ENCODE results near the gene CERT1.
"Not testable (repeated sequence)": the region's sequence is repeated elsewhere in the genome, so short reads cannot be mapped to it uniquely, and the experiment has no call there.

Gene CERT1, protein sequence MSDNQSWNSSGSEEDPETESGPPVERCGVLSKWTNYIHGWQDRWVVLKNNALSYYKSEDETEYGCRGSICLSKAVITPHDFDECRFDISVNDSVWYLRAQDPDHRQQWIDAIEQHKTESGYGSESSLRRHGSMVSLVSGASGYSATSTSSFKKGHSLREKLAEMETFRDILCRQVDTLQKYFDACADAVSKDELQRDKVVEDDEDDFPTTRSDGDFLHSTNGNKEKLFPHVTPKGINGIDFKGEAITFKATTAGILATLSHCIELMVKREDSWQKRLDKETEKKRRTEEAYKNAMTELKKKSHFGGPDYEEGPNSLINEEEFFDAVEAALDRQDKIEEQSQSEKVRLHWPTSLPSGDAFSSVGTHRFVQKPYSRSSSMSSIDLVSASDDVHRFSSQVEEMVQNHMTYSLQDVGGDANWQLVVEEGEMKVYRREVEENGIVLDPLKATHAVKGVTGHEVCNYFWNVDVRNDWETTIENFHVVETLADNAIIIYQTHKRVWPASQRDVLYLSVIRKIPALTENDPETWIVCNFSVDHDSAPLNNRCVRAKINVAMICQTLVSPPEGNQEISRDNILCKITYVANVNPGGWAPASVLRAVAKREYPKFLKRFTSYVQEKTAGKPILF

DNA sequence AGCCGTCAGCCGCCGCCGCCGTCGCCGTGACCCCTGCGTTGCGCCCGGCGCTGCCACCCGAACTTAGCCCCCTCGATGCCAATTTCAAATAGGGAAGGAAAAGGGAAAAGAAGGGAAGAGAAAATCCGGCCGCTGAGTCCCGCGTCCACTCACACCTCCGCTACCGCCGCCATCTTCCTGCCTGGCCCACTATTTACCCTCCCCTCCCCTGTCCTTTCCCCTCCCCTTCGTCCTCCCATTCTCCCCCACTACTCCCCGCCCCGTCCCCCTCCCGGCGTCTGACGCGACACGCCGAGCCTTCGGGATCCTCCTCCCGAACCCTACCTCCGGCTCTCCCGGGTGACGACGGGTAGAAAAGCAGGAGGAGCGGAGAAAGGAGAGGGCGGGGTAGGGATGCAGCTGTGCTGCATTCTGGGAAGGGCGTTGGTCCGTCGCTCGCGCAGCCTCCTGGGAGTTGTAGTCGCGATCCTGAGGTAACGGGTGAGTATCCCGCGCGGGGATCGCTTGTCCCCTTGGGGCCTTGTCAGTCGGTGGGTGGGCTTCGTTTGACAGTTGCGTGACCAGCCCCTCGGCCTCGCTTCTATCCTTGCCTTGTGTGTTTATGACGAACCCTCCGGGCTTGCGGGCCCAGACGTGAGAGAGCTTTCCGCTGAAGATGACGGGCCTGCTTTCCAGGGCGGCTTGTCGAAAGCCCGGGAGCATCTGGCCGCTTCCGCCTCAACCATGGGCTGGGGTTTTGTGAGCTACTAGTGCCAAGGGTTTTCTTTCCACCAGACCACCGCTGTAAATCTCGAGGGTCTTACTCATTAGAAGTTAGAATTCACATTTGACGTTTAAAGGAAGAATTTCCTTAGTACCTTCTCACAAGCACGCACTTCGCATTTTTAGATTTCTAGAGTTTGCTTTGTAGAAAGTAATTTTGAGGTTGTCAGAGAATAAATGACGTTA lies at the start of gene CERT1, which contains the start of gene POLK:
Gene CERT1, minus strand, starts transcription at position 195 of the 948 bp plus-strand sequence. CDS start 422 bp downstream, outside the sequence.
Gene POLK, plus strand, starts transcription at position 457 of the 948 bp plus-strand sequence.
- peak; percentile 99 for DNase-seq

DNA sequence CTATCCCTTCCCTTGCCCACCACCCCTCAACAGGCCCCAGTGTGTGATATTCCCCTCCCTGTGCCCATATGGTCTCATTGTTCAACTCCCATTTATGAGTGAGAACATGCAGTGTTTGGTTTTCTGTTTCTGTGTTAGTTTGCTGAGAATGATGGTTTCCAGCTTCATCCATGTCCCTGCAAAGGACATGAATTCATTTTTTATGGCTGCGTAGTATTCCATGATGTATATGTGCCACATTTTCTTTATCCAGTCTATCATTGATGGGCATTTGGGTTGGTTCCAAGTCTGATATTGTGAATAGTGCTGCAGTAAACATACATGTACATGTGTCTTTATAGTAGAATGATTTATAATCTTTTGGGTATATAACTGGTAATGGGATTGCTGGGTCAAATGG lies 49.2 kb upstream of the CERT1 start:
- not testable (repeated sequence) for DNase-seq

- DNase-seq, result no peak
Measured at GRCh38 chr5:75558981-75559632, 47.7 kb upstream of the CERT1 start.

DNA sequence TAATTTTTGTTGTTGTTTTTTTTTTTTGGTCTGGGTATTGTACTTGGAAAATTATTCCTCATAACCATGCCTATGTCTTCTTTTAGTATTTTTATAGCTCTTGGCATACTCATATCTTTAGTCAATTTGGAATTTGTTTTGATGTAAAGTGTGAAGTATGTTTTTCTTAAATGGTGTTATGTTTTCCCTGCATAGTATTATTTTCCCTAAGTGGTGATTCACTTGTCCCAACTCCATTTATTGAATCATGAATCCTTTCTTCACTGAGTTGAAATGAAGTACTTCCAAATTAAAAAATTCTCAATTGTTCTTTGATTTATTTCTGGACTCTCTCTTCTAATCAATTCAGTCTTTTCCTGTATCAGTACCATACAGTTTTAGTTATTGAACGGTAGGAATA lies 46.8 kb upstream of the CERT1 start:
- DNase-seq, result no peak

DNA sequence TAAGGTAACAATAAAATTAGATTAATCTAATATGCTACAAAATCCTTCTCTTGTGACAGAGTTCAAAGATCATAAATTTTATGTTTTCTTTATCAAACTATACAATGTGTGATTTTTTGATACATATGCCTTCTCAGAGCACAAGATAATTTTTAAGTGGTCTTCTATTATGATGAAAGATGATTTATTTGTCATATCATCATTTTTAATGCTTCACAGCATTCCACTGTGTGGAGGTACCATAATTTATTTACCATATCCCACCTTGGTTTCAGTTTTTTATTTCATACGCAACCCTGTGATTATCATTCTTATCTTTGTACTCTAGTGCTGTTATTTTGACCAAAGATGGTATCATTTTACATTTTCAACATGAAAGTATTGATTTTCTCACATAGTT lies 41.9 kb upstream of the CERT1 start:
- no peak for DNase-seq

- no peak for DNase-seq
Measured at GRCh38 chr5:75552764-75553163, 41.3 kb upstream of the CERT1 start.

DNA sequence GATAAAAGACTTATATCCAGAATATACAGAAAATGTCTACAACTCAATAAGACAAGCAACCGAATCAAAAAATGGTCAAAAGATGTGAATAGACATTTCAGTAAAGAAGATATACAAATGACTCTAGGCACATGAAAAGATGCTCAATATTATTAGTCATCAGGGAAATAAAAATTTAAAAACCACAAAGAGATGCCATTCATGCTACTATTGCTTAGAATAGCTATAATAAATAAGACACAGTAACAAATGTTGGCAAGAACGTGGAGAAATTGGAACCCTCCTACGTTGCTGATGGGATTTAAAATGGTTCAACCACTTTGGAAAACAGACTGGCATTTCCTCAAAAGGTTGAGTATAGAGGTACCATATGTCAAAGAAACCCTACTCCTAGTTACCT lies 40.0 kb upstream of the CERT1 start:
- DNase-seq, result peak; percentile 78

- DNase-seq, result no peak
Measured at GRCh38 chr5:75550597-75550996, 39.2 kb upstream of the CERT1 start.

DNA sequence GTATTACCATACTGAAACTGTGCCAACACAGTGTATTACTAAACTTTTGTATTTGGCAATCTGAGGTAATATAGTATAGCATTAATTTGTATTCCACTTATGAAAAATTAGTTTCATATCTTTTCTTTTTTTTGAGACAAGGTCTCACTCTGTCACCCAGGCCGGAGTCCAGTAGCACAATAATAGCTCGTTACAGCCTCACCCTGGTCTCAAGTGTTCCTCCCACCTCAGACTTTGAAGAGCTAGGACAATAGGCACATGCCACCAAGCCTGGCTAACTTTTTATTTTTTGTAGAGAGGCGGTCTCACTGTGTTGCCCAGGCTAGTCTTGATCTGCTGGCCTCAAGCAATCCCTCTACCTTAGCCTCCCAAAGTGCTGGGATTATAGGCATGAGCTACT lies 36.4 kb upstream of the CERT1 start:
- DNase-seq, result no peak

- no peak for DNase-seq
Measured at GRCh38 chr5:75546830-75547229, 35.4 kb upstream of the CERT1 start.

- DNase-seq, result no peak
Measured at GRCh38 chr5:75545131-75545530, 33.7 kb upstream of the CERT1 start.

- no peak for DNase-seq
Measured at GRCh38 chr5:75538211-75538610, 26.8 kb upstream of the CERT1 start.

DNA sequence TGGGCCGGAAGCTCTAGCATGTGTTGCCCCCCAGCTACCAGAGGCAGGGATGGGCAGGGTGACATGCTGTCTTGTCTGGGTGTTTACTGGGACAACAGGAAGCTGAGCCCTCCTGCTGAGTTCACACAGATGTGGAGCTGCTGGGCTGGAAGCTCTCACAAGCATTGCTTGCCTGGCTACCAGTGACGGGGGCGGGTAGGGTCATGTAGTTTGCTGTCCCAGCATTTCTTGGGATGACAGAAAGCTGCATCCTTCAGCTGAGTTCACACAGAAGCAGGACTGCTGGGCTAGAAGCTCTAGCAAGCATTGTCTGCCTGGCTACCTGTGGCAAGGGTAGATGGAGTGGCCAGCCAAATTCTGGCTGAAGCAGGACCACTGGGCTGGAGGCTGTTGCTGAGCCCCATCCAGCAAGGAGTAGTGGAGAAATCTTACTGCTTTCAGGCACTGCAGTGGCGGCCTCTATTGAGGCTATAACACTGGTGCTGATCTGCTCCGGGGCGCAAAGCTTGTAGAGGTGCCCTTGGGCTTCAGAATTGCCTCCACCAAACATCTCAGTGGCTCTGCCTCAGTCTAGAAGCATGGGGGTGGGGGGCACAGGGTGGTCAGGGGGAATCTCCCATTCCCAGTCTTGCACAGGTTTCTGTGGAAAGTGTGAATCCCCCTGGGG lies 25.4 kb upstream of the CERT1 start:
- peak; percentile 14 for DNase-seq

GRCh38 chr5:75536147-75536546 lies 24.7 kb upstream of the CERT1 start:
- no peak for DNase-seq

DNA sequence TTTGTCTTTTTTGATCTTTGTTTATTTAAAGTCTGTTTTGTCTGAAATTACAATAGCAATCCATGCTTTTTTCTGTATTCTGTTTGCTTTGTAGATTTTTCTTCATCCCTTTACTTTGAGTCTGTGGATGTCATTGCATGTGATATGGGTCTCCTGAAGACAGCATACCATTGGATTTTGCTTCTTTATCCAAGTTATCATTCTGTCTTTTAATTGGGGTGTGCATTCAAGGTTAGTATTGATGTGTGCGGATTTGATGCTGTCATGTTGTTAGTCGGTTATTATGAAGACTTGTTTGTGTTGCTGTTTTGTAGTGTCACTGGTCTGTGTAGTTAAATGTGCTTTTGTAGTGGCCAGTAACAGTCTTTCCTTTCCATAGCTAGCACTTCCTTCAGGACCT lies 23.3 kb upstream of the CERT1 start:
- DNase-seq, result no peak

- peak; percentile 85 for DNase-seq
Measured at GRCh38 chr5:75533716-75534115, 22.3 kb upstream of the CERT1 start.

- no peak for DNase-seq
Measured at GRCh38 chr5:75532190-75532589, 20.8 kb upstream of the CERT1 start.

DNA sequence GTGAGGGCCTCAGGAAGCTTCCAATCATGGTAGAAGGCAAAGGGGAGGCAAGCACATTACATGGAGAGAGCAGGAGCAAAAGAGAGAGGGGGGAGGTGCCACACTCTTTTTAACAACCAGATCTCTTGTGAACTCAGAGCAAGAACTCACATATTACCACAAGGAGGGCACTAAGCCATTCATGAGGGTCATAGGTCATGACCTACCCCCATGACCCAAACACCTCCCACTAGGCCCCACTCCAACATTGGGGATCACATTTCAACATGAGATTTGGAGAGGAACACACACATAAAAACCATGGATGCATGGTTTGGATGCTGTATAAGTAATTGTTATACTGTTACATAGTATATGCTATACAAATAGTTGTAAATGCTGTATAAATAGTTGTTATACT lies 17.8 kb upstream of the CERT1 start:
- DNase-seq, result no peak

DNA sequence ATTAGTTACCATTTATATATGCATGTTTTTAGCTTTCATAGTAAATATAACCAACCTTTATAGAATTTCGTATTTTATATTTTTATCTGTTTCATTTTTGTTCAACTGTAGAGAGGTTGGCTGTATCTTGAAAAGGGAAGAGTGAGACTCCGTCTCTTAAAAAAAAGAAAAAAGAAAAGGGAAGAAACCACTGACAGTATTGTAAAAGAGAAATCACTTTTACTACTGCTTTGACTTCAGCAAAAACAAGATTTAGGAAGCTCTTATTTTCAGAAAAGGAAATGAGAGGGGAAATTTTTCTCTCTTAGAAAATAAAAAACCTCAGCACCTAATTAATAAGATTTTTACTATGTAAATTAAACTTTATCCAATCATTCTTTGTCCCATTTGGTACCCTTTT lies 14.6 kb upstream of the CERT1 start:
- DNase-seq, result no peak

GRCh38 chr5:75525344-75525743 lies 13.9 kb upstream of the CERT1 start:
- no peak for DNase-seq

DNA sequence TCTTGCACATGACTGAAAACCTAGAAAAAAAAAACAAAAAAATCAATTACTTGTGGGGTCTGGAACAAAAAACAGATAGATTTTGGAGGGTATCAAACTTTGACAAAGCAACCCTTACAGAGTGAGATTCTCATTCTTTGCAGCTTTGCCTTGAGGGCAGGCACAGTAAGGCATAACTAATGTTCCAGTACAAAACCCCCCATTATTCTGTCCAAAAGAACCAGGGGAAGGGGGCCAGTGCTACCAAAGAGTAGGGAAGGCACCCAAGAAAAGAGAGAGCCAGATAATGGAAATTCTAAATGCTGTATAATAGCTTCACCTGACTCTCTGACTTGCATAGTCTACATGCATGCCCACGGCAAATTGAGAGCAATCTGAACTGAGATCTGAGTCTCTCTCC lies 13.2 kb upstream of the CERT1 start:
- no peak for DNase-seq

GRCh38 chr5:75524071-75524470 lies 12.6 kb upstream of the CERT1 start:
- no peak for DNase-seq

Data from EL (cell line).